Measurements from ENCODE around the gene EFNA4. TPM values are rescaled to one million over a fixed set of nuclear protein-coding genes. Genes with fewer than 3 reads are reported as not detected.
"Not testable (repeated sequence)": the region's sequence is repeated elsewhere in the genome, so short reads cannot be mapped to it uniquely, and the experiment has no call there.

EFNA4 gene
- total RNA-seq, 1 donor from 2014 or later, result 15.1 TPM

DNA sequence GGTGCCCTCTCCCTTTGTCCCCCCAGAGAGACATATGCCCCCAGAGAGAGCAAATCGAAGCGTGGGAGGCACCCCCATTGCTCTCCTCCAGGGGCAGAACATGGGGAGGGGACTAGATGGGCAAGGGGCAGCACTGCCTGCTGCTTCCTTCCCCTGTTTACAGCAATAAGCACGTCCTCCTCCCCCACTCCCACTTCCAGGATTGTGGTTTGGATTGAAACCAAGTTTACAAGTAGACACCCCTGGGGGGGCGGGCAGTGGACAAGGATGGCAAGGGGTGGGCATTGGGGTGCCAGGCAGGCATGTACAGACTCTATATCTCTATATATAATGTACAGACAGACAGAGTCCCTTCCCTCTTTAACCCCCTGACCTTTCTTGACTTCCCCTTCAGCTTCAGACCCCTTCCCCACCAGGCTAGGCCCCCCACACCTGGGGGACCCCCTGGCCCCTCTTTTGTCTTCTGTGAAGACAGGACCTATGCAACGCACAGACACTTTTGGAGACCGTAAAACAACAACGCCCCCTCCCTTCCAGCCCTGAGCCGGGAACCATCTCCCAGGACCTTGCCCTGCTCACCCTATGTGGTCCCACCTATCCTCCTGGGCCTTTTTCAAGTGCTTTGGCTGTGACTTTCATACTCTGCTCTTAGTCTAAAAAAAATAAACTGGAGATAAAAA lies 23.5 kb downstream of the EFNA4 start:
- DNase-seq (ENCODE audit: low read depth in 2 of 2), result no peak

DNA sequence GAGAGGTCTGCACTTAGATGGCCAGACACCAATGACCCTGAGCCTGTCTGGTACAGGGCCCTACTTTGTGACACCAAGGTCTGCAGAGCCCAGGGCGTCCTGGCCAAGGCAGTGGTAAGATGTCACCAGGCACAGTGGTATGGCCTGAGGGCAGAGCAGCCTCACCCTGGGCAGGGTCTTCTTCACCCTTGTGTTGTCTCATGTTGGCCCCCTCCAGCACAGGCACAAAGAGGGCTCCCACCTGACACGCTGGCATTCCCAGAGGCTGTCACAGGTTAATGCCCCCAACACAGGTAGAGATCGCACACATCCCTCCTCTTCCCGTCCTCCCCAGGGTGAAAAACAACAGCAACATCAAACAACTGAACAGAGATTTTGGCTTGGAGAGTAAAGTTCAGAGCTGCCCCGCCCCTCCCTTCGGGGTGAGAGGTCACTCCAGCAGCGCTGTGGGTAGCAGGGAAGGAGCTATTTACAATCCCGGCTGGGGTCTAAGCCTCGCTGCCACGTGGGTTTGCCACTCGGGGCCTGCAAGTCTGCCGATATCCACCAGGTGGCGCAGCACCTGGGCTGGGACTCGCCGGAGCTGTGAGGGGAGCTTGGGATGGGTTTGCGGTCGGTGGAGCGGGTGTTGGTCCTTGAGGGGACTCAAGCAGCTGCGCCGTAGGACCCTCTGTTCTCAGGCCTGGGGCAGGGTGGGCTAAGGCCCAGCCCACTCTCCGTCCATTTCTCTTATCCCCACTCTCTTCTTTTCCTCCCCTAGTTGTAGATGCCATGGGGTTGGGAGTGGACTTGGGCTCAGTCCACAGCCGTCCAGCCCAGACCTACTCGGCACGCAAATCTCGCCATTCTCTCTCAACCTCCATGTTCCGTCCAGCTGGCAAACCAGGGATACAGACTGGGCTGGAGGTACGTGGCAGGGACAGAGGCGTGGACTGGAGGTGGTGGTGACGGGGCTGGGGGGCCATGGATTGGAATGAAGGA lies 27.8 kb downstream of the EFNA4 start:
- peak; percentile 73 to 85 for DNase-seq (ENCODE audit: low read depth in 2 of 2)

DNA sequence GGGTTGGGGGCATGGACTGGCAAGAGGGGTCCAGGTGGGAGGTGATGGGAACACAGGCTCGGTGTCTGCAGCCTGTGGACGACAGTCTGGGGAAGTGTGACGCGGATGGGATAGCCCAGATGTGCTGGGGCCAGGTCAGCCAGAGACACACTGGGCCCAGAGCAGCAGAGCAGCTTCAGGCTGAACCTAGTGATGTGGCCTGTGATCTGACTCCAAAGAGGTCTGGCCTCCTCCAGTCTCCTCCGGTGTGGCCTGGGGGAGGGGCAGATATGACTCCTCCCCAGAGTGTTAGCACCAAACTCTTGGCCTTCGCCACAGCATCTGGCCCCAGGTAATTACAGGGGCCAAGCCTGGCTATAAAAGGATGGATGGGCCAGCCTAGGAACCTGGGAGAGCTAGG lies 28.6 kb downstream of the EFNA4 start:
- DNase-seq (ENCODE audit: low read depth in 2 of 2), result no peak

GRCh38 chr1:155092641-155093040 lies 29.1 kb downstream of the EFNA4 start:
- no peak for DNase-seq (ENCODE audit: low read depth in 2 of 2)

- peak; percentile 59 to 78 for DNase-seq (ENCODE audit: low read depth in 2 of 2)
Observed at GRCh38 chr1:155093911-155094621, 30.5 kb downstream of the EFNA4 start.

GRCh38 chr1:155094622-155094948 lies 31.0 kb downstream of the EFNA4 start:
- DNase-seq (ENCODE audit: low read depth in 2 of 2), result no peak

DNA sequence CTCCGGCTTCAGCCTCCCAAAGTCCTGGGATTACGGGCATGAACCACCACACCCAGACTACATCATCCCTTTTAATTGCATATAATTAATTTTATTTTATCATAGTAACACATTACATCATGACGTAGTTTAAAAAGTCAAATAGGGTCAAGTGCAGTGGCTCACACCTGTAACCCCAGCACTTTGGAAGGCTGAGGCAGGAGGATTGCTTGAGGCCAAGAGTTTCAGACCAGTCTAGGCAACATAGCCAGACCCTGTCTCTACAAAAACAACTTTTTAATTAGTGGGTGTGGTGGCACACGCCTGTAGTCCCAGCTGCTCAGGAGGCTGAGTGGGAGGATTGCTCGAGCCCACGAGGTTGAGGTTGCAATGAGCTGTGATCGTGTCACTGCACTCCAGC lies 35.8 kb downstream of the EFNA4 start:
- no peak for DNase-seq (ENCODE audit: low read depth in 2 of 2)

DNA sequence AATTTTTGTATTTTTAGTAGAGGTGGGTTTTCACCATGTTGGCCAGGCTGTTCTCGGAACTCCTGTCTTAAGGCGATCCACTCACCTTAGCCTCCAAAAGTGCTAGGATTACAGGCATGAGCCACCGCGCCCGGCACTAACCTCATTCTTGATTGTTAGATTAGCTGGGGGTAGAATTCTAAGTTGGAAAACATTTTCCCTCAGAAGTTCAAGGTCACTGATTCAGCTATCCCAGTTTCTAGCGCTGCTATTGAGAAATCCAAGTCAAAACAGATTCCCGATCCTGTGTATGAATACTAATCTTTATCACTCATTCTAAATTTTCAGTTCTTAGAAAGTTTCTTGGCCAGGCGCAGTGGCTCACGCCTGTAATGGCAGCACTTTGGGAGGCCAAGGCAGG lies 39.8 kb downstream of the EFNA4 start:
- no peak for DNase-seq (ENCODE audit: low read depth in 2 of 2)

- no peak for DNase-seq (ENCODE audit: low read depth in 2 of 2)
Observed at GRCh38 chr1:155104605-155105534, 41.3 kb downstream of the EFNA4 start.

GRCh38 chr1:155105604-155106011 lies 42.1 kb downstream of the EFNA4 start:
- DNase-seq (ENCODE audit: low read depth in 2 of 2), result peak; percentile 17 to 88

DNA sequence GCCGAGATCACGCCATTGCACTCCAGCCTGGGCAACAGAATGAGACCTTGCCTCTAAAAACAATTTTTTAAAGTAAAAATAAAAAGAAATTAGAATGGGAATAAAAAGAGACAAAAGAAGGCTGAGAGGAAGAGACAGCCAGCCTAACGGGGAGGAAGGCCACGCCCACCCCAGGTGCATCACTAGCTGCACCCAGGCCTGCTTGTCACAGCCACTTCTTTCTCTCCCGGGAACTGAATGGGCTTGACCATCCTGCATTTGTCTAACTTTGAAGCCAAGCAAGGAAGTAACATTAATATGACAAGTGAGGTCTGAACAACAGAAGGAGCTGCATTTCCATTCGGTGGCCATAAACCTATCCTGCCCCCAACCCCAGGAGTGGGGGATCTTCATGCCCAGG lies 43.3 kb downstream of the EFNA4 start:
- DNase-seq (ENCODE audit: low read depth in 2 of 2), result no peak

GRCh38 chr1:155107309-155108264 lies 44.0 kb downstream of the EFNA4 start:
- DNase-seq (ENCODE audit: low read depth in 2 of 2), result no peak

DNA sequence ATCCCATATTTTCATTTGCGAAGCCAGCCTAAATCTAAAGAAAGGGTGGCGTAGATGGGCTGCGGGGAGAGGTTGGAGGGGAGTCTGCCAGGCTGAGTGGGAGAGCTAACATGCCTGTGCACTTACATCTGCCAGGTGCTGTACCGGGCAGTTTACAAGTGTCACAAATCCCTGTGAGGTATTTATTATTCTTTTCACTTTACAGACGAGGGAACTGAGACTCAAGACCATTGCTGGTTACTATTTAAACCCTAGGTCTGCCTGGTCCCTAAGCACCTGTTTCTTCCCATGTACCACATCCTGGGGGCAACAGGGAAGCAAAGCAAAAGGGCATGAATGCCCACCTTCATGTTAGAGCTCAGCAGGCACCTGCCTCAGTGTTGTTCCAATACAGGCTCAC lies 44.8 kb downstream of the EFNA4 start:
- DNase-seq (ENCODE audit: low read depth in 2 of 2), result no peak

- no peak for DNase-seq (ENCODE audit: low read depth in 2 of 2)
Observed at GRCh38 chr1:155110381-155110780, 46.8 kb downstream of the EFNA4 start.

DNA sequence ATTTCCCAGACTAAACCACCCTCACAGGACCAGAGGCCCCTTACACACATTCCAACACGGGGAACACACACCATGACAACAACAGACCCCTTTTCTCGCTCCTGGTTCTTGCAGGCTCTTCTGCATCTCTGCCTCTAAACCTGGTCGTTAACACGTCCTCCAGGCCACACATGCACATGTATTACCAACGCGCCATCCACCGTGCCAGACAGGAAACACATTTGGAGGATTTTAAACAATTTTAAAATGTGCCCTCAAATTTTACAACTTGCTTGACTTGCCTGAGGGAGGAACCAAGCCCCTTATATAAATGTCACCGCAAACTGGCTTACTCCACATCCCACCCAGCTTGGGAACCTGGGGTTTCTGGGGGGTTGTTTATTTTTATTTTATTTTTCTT lies 47.3 kb downstream of the EFNA4 start:
- no peak for DNase-seq (ENCODE audit: low read depth in 2 of 2)

- DNase-seq (ENCODE audit: low read depth in 2 of 2), result no peak
Observed at GRCh38 chr1:155113450-155113980, 50.0 kb downstream of the EFNA4 start.

DNA sequence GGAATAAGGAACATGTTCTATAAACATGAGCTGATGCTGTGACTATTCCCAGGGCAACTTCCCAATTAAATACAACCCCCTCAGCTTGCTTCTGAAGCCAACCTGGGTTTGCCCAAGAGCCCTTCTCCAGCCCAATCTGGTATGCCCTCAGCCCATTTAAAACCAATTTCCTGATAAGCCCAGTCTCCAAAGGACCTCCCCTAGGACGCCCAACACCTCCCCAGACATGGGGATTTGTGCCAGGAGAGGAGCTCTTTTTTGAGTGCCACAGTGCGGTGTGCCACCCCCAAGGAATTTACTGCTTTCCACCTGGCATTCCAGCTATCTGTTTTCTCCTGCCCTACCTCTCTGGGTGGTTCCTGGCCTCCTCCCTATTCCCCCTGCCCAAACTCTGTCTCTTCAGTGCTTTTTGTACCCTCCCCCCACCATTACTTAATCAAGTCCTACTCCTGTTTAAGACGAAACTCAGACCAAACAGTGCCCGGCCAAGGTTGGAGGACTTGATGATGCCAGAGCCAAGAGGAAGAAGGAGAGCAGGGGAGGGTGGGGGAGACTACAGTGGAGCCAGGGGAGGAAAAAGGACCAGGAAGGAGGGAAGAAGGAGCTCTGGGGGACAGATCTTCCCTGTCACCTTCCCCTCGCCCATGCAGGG lies 52.7 kb downstream of the EFNA4 start:
- no peak for DNase-seq (ENCODE audit: low read depth in 2 of 2)

DNA sequence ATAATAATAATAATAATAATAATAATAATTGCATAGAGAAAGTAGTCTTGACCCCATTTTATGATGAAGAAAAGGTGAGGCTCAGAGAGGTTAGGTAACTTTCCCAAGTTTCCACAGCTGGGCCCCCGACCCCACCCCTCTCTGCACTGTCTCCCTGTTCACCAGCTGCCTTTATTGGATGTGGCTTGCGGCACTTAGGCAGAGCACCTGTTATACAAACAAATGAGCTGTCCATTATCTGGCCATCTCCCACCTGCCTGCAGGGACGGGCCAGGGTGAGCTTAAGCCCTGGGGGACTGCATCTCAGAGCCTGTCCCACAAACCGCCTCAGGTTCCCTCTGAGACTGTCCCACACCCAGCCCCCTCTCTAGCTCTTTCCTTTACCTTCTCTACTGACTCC lies 54.1 kb downstream of the EFNA4 start:
- DNase-seq (ENCODE audit: low read depth in 2 of 2), result no peak

DNA sequence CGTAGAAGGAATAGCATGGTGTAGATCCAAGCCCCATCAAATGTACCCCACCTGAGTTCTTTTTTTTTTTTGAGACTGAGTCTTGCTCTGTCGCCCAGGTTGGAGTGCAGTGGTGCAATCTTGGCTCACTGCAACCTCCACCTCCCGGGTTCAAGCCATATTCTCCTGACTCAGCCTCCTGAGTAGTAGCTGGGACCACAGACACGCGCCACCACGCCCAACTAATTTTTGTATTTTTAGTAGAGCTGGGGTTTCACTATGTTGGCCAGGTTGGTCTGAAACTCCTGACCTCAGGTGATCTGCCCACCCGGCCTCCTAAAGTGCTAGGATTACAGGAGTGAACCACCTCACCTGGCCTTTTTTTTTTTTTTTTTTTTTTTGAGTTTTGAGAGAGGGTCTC lies 54.5 kb downstream of the EFNA4 start:
- not testable (repeated sequence) for DNase-seq (ENCODE audit: low read depth in 2 of 2)

Data from lung microvascular endothelial cell (primary cell).